KMS-11 (cell line): ENCODE data around the gene ANKRD6.

Experiments used
- H2AFZ ChIP-seq: fragments of 200-600 bp; sonication (generic); 2 replicates; pipeline ENCODE4 v1.6.1; 2016; ENCODE audit warnings: antibody characterized with exemption, mixed run types, low read depth
- H3K27ac ChIP-seq: fragments of 200-600 bp; sonication (generic); 2 replicates; pipeline ENCODE4 v1.6.1; 2016; ENCODE audit warnings: mild to moderate bottlenecking, mixed run types
- H3K27me3 ChIP-seq: fragments of 200-600 bp; sonication (generic); 2 replicates; pipeline ENCODE4 v1.6.1; 2017; ENCODE audit warnings: mild to moderate bottlenecking, low read depth, mixed run types, moderate library complexity; ENCODE audit not compliant: insufficient read depth
- H3K36me3 ChIP-seq: fragments of 200-600 bp; sonication (generic); 2 replicates; pipeline ENCODE4 v1.6.1; 2017; ENCODE audit warnings: mild to moderate bottlenecking, mixed run types; ENCODE audit not compliant: insufficient read depth
- H3K4me1 ChIP-seq: fragments of 200-600 bp; sonication (generic); 2 replicates; pipeline ENCODE4 v1.6.1; 2016; ENCODE audit warnings: mild to moderate bottlenecking, low read depth, mixed run types; ENCODE audit not compliant: poor library complexity, severe bottlenecking
- H3K4me2 ChIP-seq: fragments of 200-600 bp; sonication (generic); 2 replicates; pipeline ENCODE4 v1.7.0; 2016; ENCODE audit warnings: mild to moderate bottlenecking, mixed run types
- H3K4me3 ChIP-seq: fragments of 200-600 bp; sonication (generic); IDR thresholded peaks from 2 replicates; pipeline ENCODE4 v1.6.1; 2017; ENCODE audit warnings: low read depth, low read length, mixed read lengths; ENCODE audit not compliant: insufficient read depth
- H3K79me2 ChIP-seq: fragments of 200-600 bp; sonication (generic); 2 replicates; pipeline ENCODE4 v1.6.1; 2016; ENCODE audit warnings: low read depth, mixed run types; ENCODE audit not compliant: insufficient read depth
- H3K9ac ChIP-seq: fragments of 200-600 bp; sonication (generic); 2 replicates; pipeline ENCODE4 v1.6.1; 2016; ENCODE audit warnings: mild to moderate bottlenecking, mixed run types
- H4K20me1 ChIP-seq: fragments of 200-600 bp; sonication (generic); 2 replicates; pipeline ENCODE4 v1.6.1; 2016; ENCODE audit warnings: mild to moderate bottlenecking, mixed run types; ENCODE audit not compliant: insufficient read depth
- CTCF ChIP-seq: fragments of 200-600 bp; sonication (generic); conservative IDR thresholded peaks from 2 replicates; pipeline ENCODE4 v1.6.1; 2017; ENCODE audit warnings: low read depth, mild to moderate bottlenecking, antibody characterized with exemption, low read length, moderate library complexity, mixed read lengths

ANKRD6 gene

GRCh38 chr6:89485320-89485719 is 52.4 kb downstream of the ANKRD6 start:
- no peak for TF ChIP-seq CTCF
- Histone ChIP-seq H3K4me3 (no peak overlapping the region), H2AFZ (no peak overlapping the region), H3K27me3 (no peaks in the 10 kb centered on the region), H3K4me2 (no peak overlapping the region), H3K4me1 (no peaks in the 10 kb centered on the region), H3K36me3 (no peaks in the 10 kb centered on the region), H3K27ac (no peak overlapping the region), H3K79me2 (no peaks in the 10 kb centered on the region), H3K9ac (no peak overlapping the region), H4K20me1 (no peaks in the 10 kb centered on the region)

- Histone ChIP-seq H3K4me3 (no peak overlapping the region), H3K9ac (no peak overlapping the region), H3K79me2 (no peaks in the 10 kb centered on the region), H3K27me3 (no peaks in the 10 kb centered on the region), H3K27ac (no peak overlapping the region), H3K36me3 (no peaks in the 10 kb centered on the region), H4K20me1 (no peaks in the 10 kb centered on the region), H3K4me1 (no peaks in the 10 kb centered on the region), H2AFZ (no peak overlapping the region), H3K4me2 (no peak overlapping the region)
- TF ChIP-seq CTCF: no peak
These were observed 54.9 kb downstream of the ANKRD6 start for GRCh38 chr6:89487864-89488263.

GRCh38 chr6:89488438-89488837 is 55.5 kb downstream of the ANKRD6 start:
- Histone ChIP-seq H2AFZ (no peak overlapping the region), H3K27me3 (no peaks in the 10 kb centered on the region), H4K20me1 (no peaks in the 10 kb centered on the region), H3K79me2 (no peaks in the 10 kb centered on the region), H3K4me3 (no peak overlapping the region), H3K4me2 (no peak overlapping the region), H3K27ac (no peak overlapping the region), H3K9ac (no peak overlapping the region), H3K4me1 (no peaks in the 10 kb centered on the region), H3K36me3 (no peaks in the 10 kb centered on the region)
- TF ChIP-seq CTCF: no peak

GRCh38 chr6:89489078-89489477 is 56.1 kb downstream of the ANKRD6 start:
- no peak for TF ChIP-seq CTCF
- Histone ChIP-seq H3K4me2 (no peak overlapping the region), H2AFZ (no peak overlapping the region), H3K79me2 (no peaks in the 10 kb centered on the region), H3K4me3 (no peak overlapping the region), H3K4me1 (no peaks in the 10 kb centered on the region), H4K20me1 (no peaks in the 10 kb centered on the region), H3K36me3 (no peaks in the 10 kb centered on the region), H3K27me3 (no peaks in the 10 kb centered on the region), H3K9ac (no peak overlapping the region), H3K27ac (no peak overlapping the region)
